Sciatic nerve (tissue), 2 donors: ENCODE data around the gene WTAP. TPM values are rescaled to one million over a fixed set of nuclear protein-coding genes. Genes with fewer than 3 reads are reported as not detected.
"Not testable (repeated sequence)": the region's sequence is repeated elsewhere in the genome, so short reads cannot be mapped to it uniquely, and the experiment has no call there.

Experiments used
- ATAC-seq: fragments of 200-7000 bp; cut with Tn5 transposase; one replicate; pipeline ENCODE4 v1.9.1; 2020; ENCODE audit warnings: mild to moderate bottlenecking, moderate library complexity
- DNase-seq: peaks from one replicate; pipeline ENCODE4 v3.0.0-alpha.2; 2020; ENCODE audit warnings: low spot score
- intact Hi-C: fragments of 100-400 bp; cut with DNase I; formaldehyde crosslinking; loops from one replicate; pipeline ENCODE4 v1.14.2; 2022
- total RNA-seq: library from RNA; stranded (reverse); fragmentation: NEBNext Ultra II Directional; extraction: Animal tissue kit (Norgen Biotek cat#: 25700); gene quantifications from one replicate; pipeline ENCODE4 v1.2.1, GENCODE V29; 2021
- donor health status: DM: no; HTN: no; CAD: no.
- donor health status: DM: no; HTN: no; CAD: no.

WTAP gene
- total RNA-seq, 1 donor from 2014 or later, result 88.0 TPM

GRCh38 chr6:159723259-159723658, 4.0 kb upstream of the WTAP start:
- ATAC-seq (no peak), DNase-seq (no peak)
- intact Hi-C loops, result no loop called here

- intact Hi-C loops, result no loop called here
- DNase-seq (no peak), ATAC-seq (no peak)
These were observed 2.5 kb upstream of the WTAP start for GRCh38 chr6:159724778-159725177.

- intact Hi-C loops, result not testable (repeated sequence)
These were observed 2.1 kb upstream of the WTAP start for GRCh38 chr6:159725208-159725607.

GRCh38 chr6:159726255-159726917, 920 bp upstream of the WTAP start:
- DNase-seq (no peak), ATAC-seq (peak; percentile 47)
- intact Hi-C loops, result loop anchor here (2.0 kb wide), 1 partner anchor 34 kb away; the partner anchor contains the start of gene SOD2

More at GRCh38 chr6:159725208-159725607, 2.1 kb upstream of the WTAP start:
- not testable (repeated sequence) for DNase-seq, ATAC-seq

- peak; percentile 52 for ATAC-seq
- intact Hi-C loops, result loop anchor here (2.0 kb wide), 1 partner anchor 35 kb away; the partner anchor contains the start of gene SOD2
These were observed 575 bp downstream of the WTAP start for GRCh38 chr6:159727717-159728445.

GRCh38 chr6:159728531-159728964, 1.2 kb downstream of the WTAP start:
- intact Hi-C loops, result no loop called here
- DNase-seq (no peak), ATAC-seq (no peak)

More at GRCh38 chr6:159727717-159728445, 575 bp downstream of the WTAP start:
- DNase-seq, result no peak

GRCh38 chr6:159729598-159730331, 2.5 kb downstream of the WTAP start:
- ATAC-seq (no peak), DNase-seq (no peak)
- intact Hi-C loops, result no loop called here

GRCh38 chr6:159730332-159730676, 3.0 kb downstream of the WTAP start:
- intact Hi-C loops, result no loop called here
- DNase-seq (no peak), ATAC-seq (no peak)

GRCh38 chr6:159732550-159732949, 5.2 kb downstream of the WTAP start:
- DNase-seq, intact Hi-C loops, ATAC-seq: not testable (repeated sequence)

GRCh38 chr6:159733395-159733794, 6.1 kb downstream of the WTAP start:
- DNase-seq, intact Hi-C loops, ATAC-seq: not testable (repeated sequence)

- intact Hi-C loops, result no loop called here
- DNase-seq (no peak), ATAC-seq (no peak)
These were observed 9.6 kb downstream of the WTAP start for GRCh38 chr6:159736908-159737307.

GRCh38 chr6:159739341-159739740, 12.0 kb downstream of the WTAP start:
- intact Hi-C loops, result no loop called here
- DNase-seq (no peak), ATAC-seq (no peak)

- ATAC-seq (no peak), DNase-seq (no peak)
- intact Hi-C loops, result no loop called here
These were observed 14.9 kb downstream of the WTAP start for GRCh38 chr6:159742165-159742564.

- intact Hi-C loops, result no loop called here
- no peak for DNase-seq
- no peak for ATAC-seq
These were observed 17.8 kb downstream of the WTAP start for GRCh38 chr6:159745081-159745480.

GRCh38 chr6:159746759-159747158, 19.5 kb downstream of the WTAP start:
- ATAC-seq (no peak), DNase-seq (no peak)
- intact Hi-C loops, result no loop called here

GRCh38 chr6:159748127-159748526, 20.8 kb downstream of the WTAP start:
- ATAC-seq, DNase-seq, intact Hi-C loops: not testable (repeated sequence)

GRCh38 chr6:159751448-159751847, 24.1 kb downstream of the WTAP start:
- intact Hi-C loops, result no loop called here
- ATAC-seq (no peak), DNase-seq (no peak)

- intact Hi-C loops, result no loop called here
- no peak for ATAC-seq
These were observed 26.0 kb downstream of the WTAP start for GRCh38 chr6:159753081-159753872.

GRCh38 chr6:159754401-159754800, 27.1 kb downstream of the WTAP start:
- DNase-seq (no peak), ATAC-seq (no peak)
- intact Hi-C loops, result no loop called here

More at GRCh38 chr6:159753081-159753872, 26.0 kb downstream of the WTAP start:
- no peak for DNase-seq
